ENCODE data around the gene CTTN.

CTTN gene

DNA sequence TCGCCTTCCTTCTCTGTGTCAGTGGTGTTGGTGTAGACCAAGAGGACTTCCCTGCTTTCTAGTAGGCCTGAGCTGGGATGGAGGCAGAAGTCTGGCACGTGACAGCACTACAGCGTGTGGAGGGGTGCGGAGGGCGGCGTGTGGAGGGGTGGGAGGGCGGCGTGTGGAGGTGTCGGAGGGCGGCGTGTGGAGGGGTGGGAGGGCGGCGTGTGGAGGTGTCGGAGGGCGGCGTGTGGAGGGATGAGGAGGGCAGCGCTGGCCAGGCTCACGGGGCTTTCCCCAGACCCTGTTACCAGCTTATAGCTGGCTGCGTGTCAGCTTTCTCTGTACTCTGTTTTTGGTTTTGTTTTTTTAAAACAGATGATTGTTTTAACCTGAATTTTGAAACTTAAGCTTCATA is 45.7 kb upstream of the CTTN start:
- H2BK120ac ChIP-seq (ENCODE audit: low read depth, low read length), result no peak overlapping the region
- peaks cover 33 to 90% of the 10 kb centered on the region in 2 donors for H3K36me3 ChIP-seq (replicated peaks in 1 of 2; ENCODE audit: control insufficient read depth in 2 of 2, insufficient read depth in 2 of 2, low read length in 2 of 2)
- no peaks in the 10 kb centered on the region for H3K27me3 ChIP-seq (ENCODE audit: control insufficient read depth in 3 of 3, insufficient read depth in 3 of 3, low read depth in 1 of 3, low read length in 3 of 3)
- peaks cover 1% of the 10 kb centered on the region for H3K79me1 ChIP-seq (ENCODE audit: low read depth, low read length)
- H2BK12ac ChIP-seq (ENCODE audit: low read length), result no peak overlapping the region
- H2AFZ ChIP-seq (ENCODE audit: low read length), result no peak overlapping the region
- no peak overlapping the region for H2AK5ac ChIP-seq (ENCODE audit: low read depth, low read length)
- no peak overlapping the region for H3K18ac ChIP-seq (ENCODE audit: low read length)
- H3K4ac ChIP-seq (ENCODE audit: low read length), result no peak overlapping the region
- H3K9ac ChIP-seq (ENCODE audit: low read depth, low read length, poor library complexity), result peak overlapping the region; percentile 18
- no peaks in the 10 kb centered on the region for H3K4me1 ChIP-seq (ENCODE audit: control insufficient read depth in 2 of 2, insufficient read depth in 1 of 2, low read depth in 1 of 2, low read length in 2 of 2)
- no peak overlapping the region for H3K23ac ChIP-seq (ENCODE audit: low read depth, low read length, poor library complexity)
- H3K14ac ChIP-seq (ENCODE audit: low read length), result no peak overlapping the region
- H4K8ac ChIP-seq (ENCODE audit: low read depth, low read length), result no peak overlapping the region
- H2BK15ac ChIP-seq (ENCODE audit: low read length), result no peak overlapping the region
- WGBS, 2 donors (ENCODE audit: extremely low coverage in 2 of 2, insufficient read length in 2 of 2, insufficient replicate concordance in 1 of 2), result no CpG with 5 or more reads among the region's 19 CpGs
- H3K4me3 ChIP-seq (ENCODE audit: low read length in 2 of 2), result no peak overlapping the region
- no peak overlapping the region for H3K27ac ChIP-seq (replicated peaks; ENCODE audit: low read length)
- DNase-seq (ENCODE audit: low spot score), result no peak
- no peak overlapping the region for H4K91ac ChIP-seq (ENCODE audit: low read depth, low read length, poor library complexity)
- H3K4me2 ChIP-seq (ENCODE audit: insufficient read depth, low read length, poor library complexity, severe bottlenecking), result no peak overlapping the region
- no peak overlapping the region for H2BK5ac ChIP-seq (ENCODE audit: low read length)
- no peaks in the 10 kb centered on the region for H3K9me3 ChIP-seq (replicated peaks in 1 of 2; ENCODE audit: control insufficient read depth in 2 of 2, insufficient read depth in 1 of 2, low read depth in 1 of 2, low read length in 2 of 2)

DNA sequence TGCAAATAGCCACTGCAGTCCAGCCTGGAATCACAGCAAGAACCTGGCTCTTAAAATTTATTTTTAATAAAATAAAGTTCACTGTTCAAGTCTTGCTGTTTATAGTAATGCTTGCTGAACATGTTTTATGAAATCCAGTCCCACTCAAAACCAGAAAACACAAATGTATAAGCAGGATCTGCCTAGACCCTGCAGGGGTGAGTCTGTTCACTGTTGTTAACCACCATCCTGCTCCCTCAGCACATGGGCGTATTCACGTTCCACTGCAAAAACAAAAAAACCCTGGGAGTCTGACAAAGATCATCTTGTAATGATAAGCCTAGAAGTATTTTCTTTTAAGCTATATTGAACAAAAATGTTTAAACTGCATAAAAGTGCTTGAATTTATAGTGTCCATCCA is 45.0 kb upstream of the CTTN start:
- Histone ChIP-seq H3K27ac (replicated peaks; ENCODE audit: low read length) (no peak overlapping the region), H2BK5ac (ENCODE audit: low read length) (no peak overlapping the region), H3K18ac (ENCODE audit: low read length) (no peak overlapping the region), H3K36me3 (replicated peaks in 1 of 2; ENCODE audit: control insufficient read depth in 2 of 2, insufficient read depth in 2 of 2, low read length in 2 of 2) (peaks cover 31 to 92% of the 10 kb centered on the region in 2 donors), H2AK5ac (ENCODE audit: low read depth, low read length) (no peak overlapping the region), H4K8ac (ENCODE audit: low read depth, low read length) (no peak overlapping the region), H3K9me3 (replicated peaks in 1 of 2; ENCODE audit: control insufficient read depth in 2 of 2, insufficient read depth in 1 of 2, low read depth in 1 of 2, low read length in 2 of 2) (no peaks in the 10 kb centered on the region), H4K91ac (ENCODE audit: low read depth, low read length, poor library complexity) (no peak overlapping the region), H2BK120ac (ENCODE audit: low read depth, low read length) (no peak overlapping the region), H2BK15ac (ENCODE audit: low read length) (no peak overlapping the region), H2BK12ac (ENCODE audit: low read length) (no peak overlapping the region), H3K79me1 (ENCODE audit: low read depth, low read length) (peaks cover 1% of the 10 kb centered on the region), H3K4ac (ENCODE audit: low read length) (no peak overlapping the region), H3K4me2 (ENCODE audit: insufficient read depth, low read length, poor library complexity, severe bottlenecking) (no peak overlapping the region), H2AFZ (ENCODE audit: low read length) (no peak overlapping the region), H3K27me3 (ENCODE audit: control insufficient read depth in 3 of 3, insufficient read depth in 3 of 3, low read depth in 1 of 3, low read length in 3 of 3) (no peaks in the 10 kb centered on the region), H3K9ac (ENCODE audit: low read depth, low read length, poor library complexity) (no peak overlapping the region), H3K4me1 (ENCODE audit: control insufficient read depth in 2 of 2, insufficient read depth in 1 of 2, low read depth in 1 of 2, low read length in 2 of 2) (no peaks in the 10 kb centered on the region), H3K4me3 (ENCODE audit: low read length in 2 of 2) (no peak overlapping the region), H3K14ac (ENCODE audit: low read length) (no peak overlapping the region), H3K23ac (ENCODE audit: low read depth, low read length, poor library complexity) (no peak overlapping the region)
- no CpG with 5 or more reads among the region's 2 CpGs for WGBS, 2 donors (ENCODE audit: extremely low coverage in 2 of 2, insufficient read length in 2 of 2, insufficient replicate concordance in 1 of 2)
- no peak for DNase-seq (ENCODE audit: low spot score)

DNA sequence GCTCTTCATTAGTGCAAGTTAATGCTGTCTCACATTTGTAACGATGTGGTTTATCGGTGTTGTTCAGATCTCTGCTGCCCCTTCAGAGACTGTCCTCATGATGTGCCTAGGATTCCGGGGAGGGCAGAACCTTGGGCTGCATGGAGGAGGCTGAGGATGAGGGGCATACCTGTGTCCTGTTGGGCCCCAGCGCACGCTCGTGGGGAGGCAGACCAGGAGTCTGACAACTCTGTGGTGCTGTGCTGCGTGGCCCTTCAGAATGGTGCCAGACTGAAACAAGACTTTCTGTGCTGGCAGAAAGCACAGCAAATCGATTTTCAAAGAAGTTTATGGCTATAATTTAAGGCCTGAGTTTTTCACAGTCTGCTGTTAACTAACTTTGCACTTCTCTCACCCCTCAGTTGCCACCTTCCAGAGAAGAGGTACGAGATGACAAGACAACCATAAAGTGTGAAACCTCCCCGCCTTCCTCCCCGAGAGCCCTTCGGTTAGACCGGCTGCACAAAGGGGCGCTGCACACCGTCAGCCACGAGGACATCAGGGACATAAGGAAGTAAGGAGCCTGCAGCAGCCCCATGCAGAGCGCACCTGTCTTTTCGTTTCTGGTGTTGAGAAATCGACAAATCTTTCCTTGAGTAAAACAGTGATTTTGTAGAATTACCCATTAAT is 44.3 kb upstream of the CTTN start:
- no peak overlapping the region for H3K4me2 ChIP-seq (ENCODE audit: insufficient read depth, low read length, poor library complexity, severe bottlenecking)
- H3K27ac ChIP-seq (replicated peaks; ENCODE audit: low read length), result no peak overlapping the region
- no peak overlapping the region for H2BK120ac ChIP-seq (ENCODE audit: low read depth, low read length)
- H3K4me1 ChIP-seq (ENCODE audit: control insufficient read depth in 2 of 2, insufficient read depth in 1 of 2, low read depth in 1 of 2, low read length in 2 of 2), result no peaks in the 10 kb centered on the region
- no peak overlapping the region for H4K8ac ChIP-seq (ENCODE audit: low read depth, low read length)
- no peak overlapping the region for H3K9ac ChIP-seq (ENCODE audit: low read depth, low read length, poor library complexity)
- H3K36me3 ChIP-seq (replicated peaks in 1 of 2; ENCODE audit: control insufficient read depth in 2 of 2, insufficient read depth in 2 of 2, low read length in 2 of 2), result peaks cover 32 to 92% of the 10 kb centered on the region in 2 donors
- H4K91ac ChIP-seq (ENCODE audit: low read depth, low read length, poor library complexity), result no peak overlapping the region
- no peaks in the 10 kb centered on the region for H3K9me3 ChIP-seq (replicated peaks in 1 of 2; ENCODE audit: control insufficient read depth in 2 of 2, insufficient read depth in 1 of 2, low read depth in 1 of 2, low read length in 2 of 2)
- no peak overlapping the region for H2AFZ ChIP-seq (ENCODE audit: low read length)
- no peak overlapping the region for H2BK5ac ChIP-seq (ENCODE audit: low read length)
- H3K79me1 ChIP-seq (ENCODE audit: low read depth, low read length), result peaks cover 1% of the 10 kb centered on the region
- no peak overlapping the region for H2BK15ac ChIP-seq (ENCODE audit: low read length)
- no peak overlapping the region for H2AK5ac ChIP-seq (ENCODE audit: low read depth, low read length)
- H3K4ac ChIP-seq (ENCODE audit: low read length), result no peak overlapping the region
- H3K27me3 ChIP-seq (ENCODE audit: control insufficient read depth in 3 of 3, insufficient read depth in 3 of 3, low read depth in 1 of 3, low read length in 3 of 3), result no peaks in the 10 kb centered on the region
- no peak overlapping the region for H3K18ac ChIP-seq (ENCODE audit: low read length)
- WGBS, 2 donors (ENCODE audit: extremely low coverage in 2 of 2, insufficient read length in 2 of 2, insufficient replicate concordance in 1 of 2), result no CpG with 5 or more reads among the region's 19 CpGs
- no peak overlapping the region for H3K23ac ChIP-seq (ENCODE audit: low read depth, low read length, poor library complexity)
- H3K4me3 ChIP-seq (ENCODE audit: low read length in 2 of 2), result no peak overlapping the region
- no peak overlapping the region for H3K14ac ChIP-seq (ENCODE audit: low read length)
- no peak for DNase-seq (ENCODE audit: low spot score)
- no peak overlapping the region for H2BK12ac ChIP-seq (ENCODE audit: low read length)

DNA sequence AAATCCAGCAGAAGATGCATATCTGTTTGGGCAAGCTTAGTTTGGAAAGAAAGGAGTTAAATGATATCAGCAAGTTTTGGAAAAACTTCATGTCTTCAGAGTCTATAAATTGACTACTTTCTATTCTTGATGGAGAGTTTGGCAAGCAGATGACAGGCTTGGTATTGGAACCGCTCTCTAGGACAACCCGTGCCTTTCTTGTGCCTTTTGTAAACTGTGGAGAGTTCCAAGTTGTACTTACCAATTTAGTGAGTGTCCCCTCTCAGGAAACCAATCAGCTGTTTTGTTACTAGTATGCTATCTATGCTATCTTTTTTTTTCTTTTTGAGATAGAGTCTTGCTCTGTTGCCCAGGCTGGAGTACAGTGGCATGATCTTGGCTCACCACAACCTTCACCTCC is 43.7 kb upstream of the CTTN start:
- Histone ChIP-seq H2AK5ac (ENCODE audit: low read depth, low read length) (no peak overlapping the region), H4K91ac (ENCODE audit: low read depth, low read length, poor library complexity) (no peak overlapping the region), H3K9ac (ENCODE audit: low read depth, low read length, poor library complexity) (no peak overlapping the region), H3K27ac (replicated peaks; ENCODE audit: low read length) (no peak overlapping the region), H3K23ac (ENCODE audit: low read depth, low read length, poor library complexity) (no peak overlapping the region), H2BK5ac (ENCODE audit: low read length) (no peak overlapping the region), H2BK120ac (ENCODE audit: low read depth, low read length) (no peak overlapping the region), H3K14ac (ENCODE audit: low read length) (no peak overlapping the region), H2BK15ac (ENCODE audit: low read length) (no peak overlapping the region), H3K4me1 (ENCODE audit: control insufficient read depth in 2 of 2, insufficient read depth in 1 of 2, low read depth in 1 of 2, low read length in 2 of 2) (no peaks in the 10 kb centered on the region), H3K4me2 (ENCODE audit: insufficient read depth, low read length, poor library complexity, severe bottlenecking) (no peak overlapping the region), H3K18ac (ENCODE audit: low read length) (no peak overlapping the region), H2AFZ (ENCODE audit: low read length) (no peak overlapping the region), H3K27me3 (ENCODE audit: control insufficient read depth in 3 of 3, insufficient read depth in 3 of 3, low read depth in 1 of 3, low read length in 3 of 3) (no peaks in the 10 kb centered on the region), H3K79me1 (ENCODE audit: low read depth, low read length) (peaks cover 1% of the 10 kb centered on the region), H3K4ac (ENCODE audit: low read length) (no peak overlapping the region), H4K8ac (ENCODE audit: low read depth, low read length) (no peak overlapping the region), H3K4me3 (ENCODE audit: low read length in 2 of 2) (no peak overlapping the region), H3K9me3 (replicated peaks in 1 of 2; ENCODE audit: control insufficient read depth in 2 of 2, insufficient read depth in 1 of 2, low read depth in 1 of 2, low read length in 2 of 2) (no peaks in the 10 kb centered on the region), H3K36me3 (replicated peaks in 1 of 2; ENCODE audit: control insufficient read depth in 2 of 2, insufficient read depth in 2 of 2, low read length in 2 of 2) (peaks cover 33 to 92% of the 10 kb centered on the region in 2 donors), H2BK12ac (ENCODE audit: low read length) (no peak overlapping the region)
- DNase-seq (ENCODE audit: low spot score), result no peak
- no CpG with 5 or more reads among the region's 2 CpGs for WGBS, 2 donors (ENCODE audit: extremely low coverage in 2 of 2, insufficient read length in 2 of 2, insufficient replicate concordance in 1 of 2)

Data from neuronal stem cell (in vitro differentiated cells).